Neural progenitor cell (in vitro differentiated cells): Measurements from ENCODE around the gene CEP170B. TPM values are rescaled to one million over a fixed set of nuclear protein-coding genes. Genes with fewer than 3 reads are reported as not detected.

ENCODE experiments used
- DNase-seq: peaks from one replicate; pipeline ENCODE4 v3.0.0-alpha.2; 2016; ENCODE audit warnings: low spot score
- H2AFZ ChIP-seq: fragments of 200-600 bp; sonication (generic); replicated peaks from 2 replicates; pipeline ENCODE4 v1.6.1; 2016; ENCODE audit warnings: antibody characterized with exemption
- H3F3A ChIP-seq: fragments of 200-600 bp; sonication (generic); 2 replicates; pipeline ENCODE4 v1.6.1; 2016; ENCODE audit warnings: antibody characterized with exemption, low read depth
- H3K27ac ChIP-seq: fragments of 200-600 bp; sonication (generic); 2 replicates; pipeline ENCODE4 v1.5.1; 2016; ENCODE audit warnings: mild to moderate bottlenecking
- H3K27me3 ChIP-seq: fragments of 200-600 bp; sonication (generic); 2 replicates; pipeline ENCODE4 v1.6.1; 2016; ENCODE audit warnings: mild to moderate bottlenecking, moderate library complexity
- H3K36me3 ChIP-seq: fragments of 200-600 bp; sonication (generic); 2 replicates; pipeline ENCODE4 v1.5.1; 2016
- H3K4me1 ChIP-seq: fragments of 200-600 bp; sonication (generic); 2 replicates; pipeline ENCODE4 v1.6.1; 2016; ENCODE audit warnings: mixed run types
- H3K4me2 ChIP-seq: fragments of 200-600 bp; sonication (generic); 2 replicates; pipeline ENCODE4 v1.6.1; 2016
- H3K4me3 ChIP-seq: fragments of 200-600 bp; sonication (generic); 2 replicates; pipeline ENCODE4 v1.5.1; 2016
- H3K79me2 ChIP-seq: fragments of 200-600 bp; sonication (generic); 2 replicates; pipeline ENCODE4 v1.6.1; 2016; ENCODE audit warnings: low read depth
- H3K9ac ChIP-seq: fragments of 200-600 bp; sonication (generic); 2 replicates; pipeline ENCODE4 v1.6.1; 2016
- H3K9me3 ChIP-seq: fragments of 200-600 bp; sonication (generic); 2 replicates; pipeline ENCODE4 v1.5.1; 2016; ENCODE audit warnings: low read depth
- H4K20me1 ChIP-seq: fragments of 200-600 bp; sonication (generic); 2 replicates; pipeline ENCODE4 v1.6.1; 2016; ENCODE audit warnings: low read depth
- H3K27ac Mint-ChIP-seq: 3 replicates; pipeline ENCODE4 v1.8.0; 2021; ENCODE audit warnings: mixed read lengths
- H3K27me3 Mint-ChIP-seq: 2 replicates; pipeline ENCODE4 v1.8.0; 2022; ENCODE audit warnings: low read depth, mild to moderate bottlenecking, inconsistent platforms, moderate library complexity, mixed read lengths; ENCODE audit not compliant: insufficient read depth
- H3K36me3 Mint-ChIP-seq: 3 replicates; pipeline ENCODE4 v1.8.0; 2021; ENCODE audit warnings: mixed read lengths
- H3K4me1 Mint-ChIP-seq: 3 replicates; pipeline ENCODE4 v1.8.0; 2021; ENCODE audit warnings: mixed read lengths
- H3K4me3 Mint-ChIP-seq: 3 replicates; pipeline ENCODE4 v1.8.0; 2021; ENCODE audit warnings: mild to moderate bottlenecking, moderate library complexity, mixed read lengths
- H3K9me3 Mint-ChIP-seq: 3 replicates; pipeline ENCODE4 v1.8.0; 2020; ENCODE audit warnings: mixed read lengths
- EZH2 ChIP-seq: fragments of 200-600 bp; sonication (generic); IDR thresholded peaks from 2 replicates; pipeline ENCODE4 v1.6.1; 2017; ENCODE audit warnings: antibody characterized with exemption, mild to moderate bottlenecking, moderate library complexity
- EZH2phosphoT487 ChIP-seq: fragments of 200-600 bp; sonication (generic); IDR thresholded peaks from 2 replicates; pipeline ENCODE4 v1.6.1; 2017; ENCODE audit warnings: antibody characterized with exemption
- total RNA-seq: library from RNA; depleted of rRNA; stranded (reverse); fragments of >200 nt; gene quantifications from 2 replicates; pipeline ENCODE4 v1.2.3, GENCODE V29; 2015; ENCODE audit warnings: low replicate concordance
- TF ChIP-seq, protein P1 (sequence below): fragments of 200-600 bp; sonication (generic); IDR thresholded peaks from 2 replicates; pipeline ENCODE4 v1.5.1; 2017; ENCODE audit warnings: antibody characterized with exemption, mild to moderate bottlenecking

CEP170B gene
- total RNA-seq, 1 donor from 2014 or later, result 3.0 TPM

DNA sequence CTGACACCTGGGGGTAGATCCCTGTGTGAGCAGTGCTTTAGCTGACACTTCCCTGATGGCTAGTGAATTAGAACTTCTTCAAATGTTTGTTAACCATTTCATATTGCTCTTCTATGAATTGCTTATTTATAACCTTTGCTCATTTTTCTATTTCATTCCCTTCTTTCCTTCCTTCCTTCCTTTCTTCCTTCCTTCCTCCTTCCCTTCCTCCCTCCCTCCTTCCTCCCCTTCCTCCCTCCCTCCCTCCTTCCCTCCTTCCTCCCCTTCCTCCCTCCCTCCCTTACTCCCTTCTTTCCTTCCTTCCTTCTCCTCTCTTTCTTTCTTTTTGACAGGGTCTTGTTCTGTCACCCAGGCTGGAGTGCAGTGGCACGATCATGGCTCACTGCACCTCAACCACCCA is 23.3 kb upstream of the CEP170B start:
- Mint-ChIP-seq H3K9me3 (peaks cover 7% of the 10 kb centered on the region), H3K27ac (no peak overlapping the region), H3K4me1 (peaks cover 12% of the 10 kb centered on the region), H3K36me3 (no peaks in the 10 kb centered on the region), H3K27me3 (peaks cover 44% of the 10 kb centered on the region), H3K4me3 (no peak overlapping the region)
- Histone ChIP-seq H3K27ac (no peak overlapping the region), H3K9ac (no peak overlapping the region), H3F3A (peaks cover 31% of the 10 kb centered on the region), H3K36me3 (no peaks in the 10 kb centered on the region), H4K20me1 (no peaks in the 10 kb centered on the region), H3K4me3 (no peak overlapping the region), H3K27me3 (peaks cover 54% of the 10 kb centered on the region), H3K79me2 (no peaks in the 10 kb centered on the region), H3K9me3 (no peaks in the 10 kb centered on the region), H2AFZ (no peak overlapping the region), H3K4me2 (no peak overlapping the region), H3K4me1 (peaks cover 9% of the 10 kb centered on the region)
- TF ChIP-seq EZH2 (no peak), EZH2phosphoT487 (no peak)
- TF ChIP-seq, protein P1, sequence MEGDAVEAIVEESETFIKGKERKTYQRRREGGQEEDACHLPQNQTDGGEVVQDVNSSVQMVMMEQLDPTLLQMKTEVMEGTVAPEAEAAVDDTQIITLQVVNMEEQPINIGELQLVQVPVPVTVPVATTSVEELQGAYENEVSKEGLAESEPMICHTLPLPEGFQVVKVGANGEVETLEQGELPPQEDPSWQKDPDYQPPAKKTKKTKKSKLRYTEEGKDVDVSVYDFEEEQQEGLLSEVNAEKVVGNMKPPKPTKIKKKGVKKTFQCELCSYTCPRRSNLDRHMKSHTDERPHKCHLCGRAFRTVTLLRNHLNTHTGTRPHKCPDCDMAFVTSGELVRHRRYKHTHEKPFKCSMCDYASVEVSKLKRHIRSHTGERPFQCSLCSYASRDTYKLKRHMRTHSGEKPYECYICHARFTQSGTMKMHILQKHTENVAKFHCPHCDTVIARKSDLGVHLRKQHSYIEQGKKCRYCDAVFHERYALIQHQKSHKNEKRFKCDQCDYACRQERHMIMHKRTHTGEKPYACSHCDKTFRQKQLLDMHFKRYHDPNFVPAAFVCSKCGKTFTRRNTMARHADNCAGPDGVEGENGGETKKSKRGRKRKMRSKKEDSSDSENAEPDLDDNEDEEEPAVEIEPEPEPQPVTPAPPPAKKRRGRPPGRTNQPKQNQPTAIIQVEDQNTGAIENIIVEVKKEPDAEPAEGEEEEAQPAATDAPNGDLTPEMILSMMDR, result no peak
- no peak for DNase-seq

DNA sequence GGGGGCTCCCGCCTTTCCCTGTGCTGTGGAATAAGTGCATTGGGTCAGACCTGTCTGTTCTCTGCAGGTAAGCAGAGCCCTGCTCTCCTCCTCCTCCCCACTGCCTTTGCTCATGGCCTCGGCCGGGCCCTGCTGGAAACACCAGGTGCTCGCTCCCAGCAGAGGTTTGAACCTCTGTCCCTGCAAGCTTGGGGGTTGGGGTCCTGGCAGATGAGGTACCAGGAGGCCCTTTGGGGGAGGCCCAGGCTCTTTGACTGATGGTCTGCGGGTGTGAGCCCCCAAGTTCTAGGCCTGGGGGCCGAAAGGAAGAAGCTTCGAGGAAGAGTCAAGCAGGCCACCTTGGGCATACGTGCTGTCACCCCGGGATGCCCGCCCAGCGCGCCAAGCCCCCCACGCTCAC is 22.1 kb upstream of the CEP170B start:
- Histone ChIP-seq H3K36me3 (no peaks in the 10 kb centered on the region), H3F3A (peaks cover 31% of the 10 kb centered on the region), H2AFZ (peak overlapping the region; percentile 58), H3K9me3 (no peaks in the 10 kb centered on the region), H3K9ac (no peak overlapping the region), H3K27ac (no peak overlapping the region), H3K4me2 (peak overlapping the region; percentile 78), H4K20me1 (no peaks in the 10 kb centered on the region), H3K4me3 (peak overlapping the region; percentile 44), H3K4me1 (peaks cover 9% of the 10 kb centered on the region), H3K79me2 (no peaks in the 10 kb centered on the region), H3K27me3 (peaks cover 54% of the 10 kb centered on the region)
- Mint-ChIP-seq H3K36me3 (no peaks in the 10 kb centered on the region), H3K4me1 (peaks cover 12% of the 10 kb centered on the region), H3K9me3 (peaks cover 7% of the 10 kb centered on the region), H3K27ac (no peak overlapping the region), H3K27me3 (peaks cover 41% of the 10 kb centered on the region), H3K4me3 (no peak overlapping the region)
- DNase-seq, result no peak
- no peak for TF ChIP-seq EZH2phosphoT487

DNA sequence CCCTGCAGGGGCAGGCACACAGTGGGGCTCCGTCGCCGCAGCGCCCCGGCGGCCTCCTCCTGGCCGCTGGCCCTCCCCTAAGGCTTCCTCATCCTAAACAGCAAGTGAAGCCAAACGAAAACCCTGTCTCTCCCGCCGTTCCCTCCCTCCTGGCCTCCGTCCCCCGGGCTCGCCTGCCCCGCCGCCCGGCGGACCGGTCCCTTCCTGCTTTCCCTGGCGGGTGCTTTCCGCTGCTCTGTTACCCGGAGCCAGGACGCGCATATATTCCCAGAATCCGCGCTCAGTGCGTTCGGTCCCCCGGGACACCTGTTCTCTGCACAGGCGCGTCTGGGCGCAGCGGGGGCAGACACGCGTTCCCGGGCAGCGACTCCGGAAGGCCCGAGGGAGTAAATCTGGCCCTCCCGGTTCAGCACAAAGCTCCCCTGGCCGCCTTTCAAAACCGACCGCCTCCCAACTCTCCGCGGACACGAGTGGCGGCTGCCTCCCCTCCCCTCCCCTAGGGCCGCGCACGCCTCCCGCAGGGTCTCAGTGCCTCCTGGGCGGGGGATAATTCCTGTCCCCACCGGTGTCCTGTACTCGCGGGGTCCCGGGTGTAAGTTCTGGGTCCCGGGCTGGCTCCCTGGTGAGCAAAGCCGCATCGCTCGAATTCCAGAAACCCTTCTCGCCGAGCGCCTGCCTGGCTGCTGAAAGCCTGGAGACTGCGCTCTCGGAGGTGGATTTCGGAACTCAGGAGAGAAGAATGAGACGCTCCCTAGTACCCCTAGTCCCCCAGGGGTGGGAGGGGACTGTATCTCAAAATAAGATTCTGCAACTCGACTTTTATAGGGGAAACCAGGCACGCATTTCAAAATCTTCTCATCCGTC is 21.4 kb upstream of the CEP170B start:
- no peak overlapping the region for H3K9ac ChIP-seq
- H3K27me3 ChIP-seq, result peaks cover 54% of the 10 kb centered on the region
- H3K27me3 Mint-ChIP-seq, result peaks cover 39% of the 10 kb centered on the region

More for the DNA sequence above, 21.4 kb upstream of the CEP170B start:
- H3K27ac Mint-ChIP-seq, result no peak overlapping the region
- no peaks in the 10 kb centered on the region for H3K36me3 Mint-ChIP-seq
- Histone ChIP-seq H2AFZ (peak overlapping the region; percentile 73), H3K9me3 (no peaks in the 10 kb centered on the region), H3K4me2 (peak overlapping the region; percentile 78), H4K20me1 (no peaks in the 10 kb centered on the region), H3K79me2 (no peaks in the 10 kb centered on the region), H3F3A (peaks cover 31% of the 10 kb centered on the region), H3K27ac (no peak overlapping the region), H3K4me1 (peaks cover 9% of the 10 kb centered on the region), H3K4me3 (peak overlapping the region; percentile 44), H3K36me3 (no peaks in the 10 kb centered on the region)
- DNase-seq, result peak; percentile 89
- TF ChIP-seq EZH2phosphoT487 (no peak), EZH2 (peak; percentile 36)
- TF ChIP-seq, protein P1, result no peak
- peak overlapping the region; percentile 78 for H3K4me3 Mint-ChIP-seq
- H3K9me3 Mint-ChIP-seq, result peaks cover 4% of the 10 kb centered on the region
- peaks cover 12% of the 10 kb centered on the region for H3K4me1 Mint-ChIP-seq
